Mesenchymal stem cell (in vitro differentiated cells and primary cell): Measurements from ENCODE around the gene PDZRN3.
A peak's percentile ranks its signal among the peaks of the same experiment; 100 is the strongest.

ENCODE experiments used
- DNase-seq: peaks from one replicate; pipeline ENCODE4 v3.0.0-alpha.2; 2013
- H2AFZ ChIP-seq: one replicate; pipeline ENCODE4 v1.6.1; 2013; ENCODE audit warnings: low read depth, mild to moderate bottlenecking, control low read depth, inconsistent platforms, low read length, moderate library complexity
- H2AK5ac ChIP-seq: 2 replicates; pipeline ENCODE4 v1.6.1; 2013; ENCODE audit warnings: low read length, moderate library complexity, mild to moderate bottlenecking, inconsistent platforms; ENCODE audit not compliant: severe bottlenecking
- H2BK120ac ChIP-seq: one replicate; pipeline ENCODE4 v1.6.1; 2013; ENCODE audit warnings: low read depth, mild to moderate bottlenecking, inconsistent platforms, low read length, moderate library complexity
- H2BK12ac ChIP-seq, 2 experiments: one replicate each; pipeline ENCODE4 v1.6.1; 2013; ENCODE audit warnings: inconsistent platforms in 2 of 2, low read length in 2 of 2, mild to moderate bottlenecking in 2 of 2, moderate library complexity in 2 of 2, control low read depth in 1 of 2
- H2BK15ac ChIP-seq: one replicate; pipeline ENCODE4 v1.6.1; 2013; ENCODE audit warnings: mild to moderate bottlenecking, low read depth, inconsistent platforms; ENCODE audit not compliant: poor library complexity, severe bottlenecking
- H2BK5ac ChIP-seq: 2 replicates; pipeline ENCODE4 v1.6.1; 2013; ENCODE audit warnings: low read depth, mild to moderate bottlenecking, low read length, control low read depth, inconsistent platforms; ENCODE audit not compliant: poor library complexity, severe bottlenecking
- H3K14ac ChIP-seq, 2 experiments: one replicate each; pipeline ENCODE4 v1.6.1; 2013; ENCODE audit warnings: inconsistent platforms in 2 of 2, low read length in 2 of 2, control low read depth in 1 of 2, mild to moderate bottlenecking in 1 of 2, moderate library complexity in 1 of 2
- H3K18ac ChIP-seq, 2 experiments: one replicate each; pipeline ENCODE4 v1.6.1; 2013; ENCODE audit warnings: inconsistent platforms in 2 of 2, low read length in 2 of 2, control low read depth in 1 of 2, low read depth in 1 of 2, mild to moderate bottlenecking in 1 of 2
- H3K23ac ChIP-seq, 2 experiments: one replicate each; pipeline ENCODE4 v1.6.1; 2013; ENCODE audit warnings: inconsistent platforms in 2 of 2, low read length in 2 of 2, mild to moderate bottlenecking in 2 of 2, moderate library complexity in 2 of 2, control low read depth in 1 of 2
- H3K27ac ChIP-seq: 2 replicates; pipeline ENCODE4 v1.5.1; 2013; ENCODE audit warnings: mild to moderate bottlenecking, moderate library complexity, low read length, control low read depth, inconsistent platforms; ENCODE audit not compliant: poor library complexity, severe bottlenecking
- H3K27me3 ChIP-seq, 2 experiments: 2 replicates each; pipeline versions ENCODE4 v1.6.1 to v1.7.0; 2013; ENCODE audit warnings: low read length in 2 of 2, mild to moderate bottlenecking in 2 of 2, moderate library complexity in 2 of 2, control low read depth in 1 of 2, inconsistent platforms in 1 of 2; ENCODE audit not compliant: control insufficient read depth in 1 of 2, insufficient read depth in 1 of 2
- H3K36me3 ChIP-seq, 2 experiments: 2 replicates each; pipeline versions ENCODE4 v1.6.1 to v1.7.0; 2013; ENCODE audit warnings: low read length in 2 of 2, control low read depth in 1 of 2, inconsistent platforms in 1 of 2, low read depth in 1 of 2, mild to moderate bottlenecking in 1 of 2; ENCODE audit not compliant: insufficient read depth in 2 of 2, control insufficient read depth in 1 of 2
- H3K4ac ChIP-seq, 2 experiments: one replicate each; pipeline ENCODE4 v1.6.1; 2013; ENCODE audit warnings: inconsistent platforms in 2 of 2, low read length in 2 of 2, mild to moderate bottlenecking in 2 of 2, moderate library complexity in 2 of 2, control low read depth in 1 of 2, low read depth in 1 of 2
- H3K4me1 ChIP-seq: 2 replicates; pipeline ENCODE4 v1.6.1; 2013; ENCODE audit warnings: low read depth, low read length, control low read depth; ENCODE audit not compliant: control insufficient read depth, insufficient read depth
- H3K4me2 ChIP-seq: 2 replicates; pipeline ENCODE4 v1.6.1; 2013; ENCODE audit warnings: low read length, mild to moderate bottlenecking, inconsistent platforms; ENCODE audit not compliant: poor library complexity, severe bottlenecking
- H3K4me3 ChIP-seq, 2 experiments: 2 replicates each; pipeline versions ENCODE4 v1.5.1 to v1.7.0; 2013; ENCODE audit warnings: low read length in 2 of 2, mild to moderate bottlenecking in 2 of 2, control low read depth in 1 of 2, low read depth in 1 of 2; ENCODE audit not compliant: insufficient read depth in 1 of 2
- H3K79me1 ChIP-seq: replicated peaks from 2 replicates; pipeline ENCODE4 v1.6.1; 2013; ENCODE audit warnings: mild to moderate bottlenecking, control low read depth, low read length, inconsistent platforms; ENCODE audit not compliant: poor library complexity, severe bottlenecking
- H3K9ac ChIP-seq: 2 replicates; pipeline ENCODE4 v1.7.0; 2013; ENCODE audit warnings: mild to moderate bottlenecking, low read length, moderate library complexity
- H3K9me3 ChIP-seq: 2 replicates; pipeline ENCODE4 v1.7.0; 2013; ENCODE audit warnings: mild to moderate bottlenecking, low read length; ENCODE audit not compliant: control insufficient read depth
- H4K8ac ChIP-seq: one replicate; pipeline ENCODE4 v1.6.1; 2013; ENCODE audit warnings: inconsistent platforms, mild to moderate bottlenecking, low read length, moderate library complexity
- H4K91ac ChIP-seq: one replicate; pipeline ENCODE4 v1.6.1; 2013; ENCODE audit warnings: mild to moderate bottlenecking, low read length, inconsistent platforms
- WGBS: methylation state at CpG from one replicate; pipeline ENCODE4 v1.1.7; 2013; ENCODE audit warnings: mixed read lengths; 5-methylcytosine and 5-hydroxymethylcytosine counted together

Gene PDZRN3

GRCh38 chr3:73558727-73559075 is 66.0 kb downstream of the PDZRN3 start:
- Histone ChIP-seq H3K14ac (no peak overlapping the region), H2BK12ac (peak overlapping the region; percentile 87 to 96), H3K4me3 (peak overlapping the region in 1 of 2 experiments; percentile 20), H4K91ac (no peak overlapping the region), H2AFZ (no peak overlapping the region), H2BK15ac (no peak overlapping the region), H3K23ac (no peak overlapping the region), H3K18ac (peak overlapping the region; percentile 83 to 93), H2BK120ac (no peak overlapping the region), H3K4me1 (peaks cover 4% of the 10 kb centered on the region), H2AK5ac (peak overlapping the region; percentile 69), H2BK5ac (no peak overlapping the region), H3K36me3 (peaks cover 0 to 9% of the 10 kb centered on the region in 2 experiments), H4K8ac (peak overlapping the region; percentile 85), H3K79me1 (peaks cover 2% of the 10 kb centered on the region), H3K27ac (no peak overlapping the region), H3K9ac (peak overlapping the region; percentile 34), H3K9me3 (no peaks in the 10 kb centered on the region), H3K27me3 (no peaks in the 10 kb centered on the region), H3K4ac (peak overlapping the region; percentile 60 to 70), H3K4me2 (no peak overlapping the region)
- 23% methylated on average over 3 of the region's 4 CpGs for WGBS
- peak; percentile 94 for DNase-seq

- H3K4ac ChIP-seq, result peak overlapping the region; percentile 26 to 35
- peak; percentile 83 for DNase-seq
- H3K4me3 ChIP-seq, result peak overlapping the region in 1 of 2 experiments; percentile 20
- H4K8ac ChIP-seq, result no peak overlapping the region
- no peak overlapping the region for H3K23ac ChIP-seq
- no peak overlapping the region for H2BK120ac ChIP-seq
- H3K4me2 ChIP-seq, result no peak overlapping the region
- 6% methylated on average over 1 of the region's 3 CpGs for WGBS
- peak overlapping the region in 1 of 2 experiments; percentile 35 for H3K18ac ChIP-seq
- H3K14ac ChIP-seq, result no peak overlapping the region
- no peak overlapping the region for H2AFZ ChIP-seq
- H3K27ac ChIP-seq, result no peak overlapping the region
- H3K4me1 ChIP-seq, result peaks cover 4% of the 10 kb centered on the region
- H4K91ac ChIP-seq, result no peak overlapping the region
- no peak overlapping the region for H2AK5ac ChIP-seq
- H3K9ac ChIP-seq, result peak overlapping the region; percentile 71
- H3K79me1 ChIP-seq, result peaks cover 2% of the 10 kb centered on the region
- H3K27me3 ChIP-seq, result no peaks in the 10 kb centered on the region
- peaks cover 0 to 12% of the 10 kb centered on the region in 2 experiments for H3K36me3 ChIP-seq
- no peak overlapping the region for H2BK15ac ChIP-seq
- no peaks in the 10 kb centered on the region for H3K9me3 ChIP-seq
- no peak overlapping the region for H2BK12ac ChIP-seq
- H2BK5ac ChIP-seq, result no peak overlapping the region
Measured at GRCh38 chr3:73557986-73558726, 66.6 kb downstream of the PDZRN3 start.

GRCh38 chr3:73556520-73557372 is 68.0 kb downstream of the PDZRN3 start:
- Histone ChIP-seq H3K18ac (peak overlapping the region; percentile 23 to 79), H3K23ac (no peak overlapping the region), H2BK15ac (no peak overlapping the region), H3K36me3 (peaks cover 0 to 12% of the 10 kb centered on the region in 2 experiments), H4K8ac (peak overlapping the region; percentile 1), H3K9ac (peak overlapping the region; percentile 71), H2BK120ac (peak overlapping the region; percentile 39), H2BK12ac (peak overlapping the region; percentile 40 to 44), H4K91ac (peak overlapping the region; percentile 74), H2BK5ac (no peak overlapping the region), H3K4ac (peak overlapping the region in 1 of 2 experiments; percentile 86), H3K4me2 (no peak overlapping the region), H3K9me3 (no peaks in the 10 kb centered on the region), H3K79me1 (peaks cover 2% of the 10 kb centered on the region), H3K27ac (no peak overlapping the region), H2AK5ac (no peak overlapping the region), H3K4me3 (peak overlapping the region in 1 of 2 experiments; percentile 19), H2AFZ (no peak overlapping the region), H3K14ac (peak overlapping the region in 1 of 2 experiments; percentile 4), H3K4me1 (peaks cover 4% of the 10 kb centered on the region), H3K27me3 (no peaks in the 10 kb centered on the region)
- DNase-seq, result no peak
- 71% methylated on average over 3 of the region's 3 CpGs for whole genome bisulfite sequencing

DNA sequence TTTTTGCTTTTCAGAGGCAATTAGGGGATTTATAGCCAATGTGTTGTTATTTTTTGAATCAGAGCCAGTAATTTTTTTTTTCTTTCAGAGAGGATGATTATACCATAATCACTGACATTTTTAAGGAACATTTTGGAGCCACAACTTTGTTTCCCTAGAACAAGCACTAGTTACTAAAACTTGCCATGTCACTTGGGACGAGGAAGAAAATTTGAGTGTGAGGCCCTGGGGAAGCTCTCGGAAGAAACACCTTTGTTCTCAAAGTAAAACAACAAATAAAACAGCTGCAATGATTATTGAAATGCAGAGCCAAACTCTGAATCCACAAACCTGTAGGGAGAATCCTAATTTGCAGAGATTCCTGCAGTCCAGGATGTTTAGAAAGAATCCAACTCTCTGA is 69.7 kb downstream of the PDZRN3 start:
- Histone ChIP-seq H2BK5ac (peak overlapping the region; percentile 58), H2AFZ (no peak overlapping the region), H3K36me3 (peaks cover 0 to 14% of the 10 kb centered on the region in 2 experiments), H3K4me3 (no peak overlapping the region), H2BK120ac (no peak overlapping the region), H3K14ac (no peak overlapping the region), H3K18ac (no peak overlapping the region), H4K8ac (no peak overlapping the region), H2AK5ac (no peak overlapping the region), H3K4me2 (no peak overlapping the region), H3K79me1 (peaks cover 2% of the 10 kb centered on the region), H3K27me3 (no peaks in the 10 kb centered on the region), H3K23ac (no peak overlapping the region), H3K4me1 (peaks cover 2% of the 10 kb centered on the region), H2BK12ac (no peak overlapping the region), H2BK15ac (no peak overlapping the region), H3K9ac (peak overlapping the region; percentile 9), H3K4ac (no peak overlapping the region), H3K9me3 (peaks cover 5% of the 10 kb centered on the region), H4K91ac (no peak overlapping the region), H3K27ac (no peak overlapping the region)
- no peak for DNase-seq
- 77% methylated on average over 2 of the region's 2 CpGs for WGBS
